H1 (cell line): ENCODE measurements around the gene MFAP1. TPM values are rescaled to one million over a fixed set of nuclear protein-coding genes. Genes with fewer than 3 reads are reported as not detected.

Experiments used
- CHD2 ChIP-seq: IDR thresholded peaks from 2 replicates; pipeline ENCODE4 v1.6.1; 2012; ENCODE audit warnings: low read length, improper control_type of control experiment
- CTBP2 ChIP-seq: IDR thresholded peaks from 2 replicates; pipeline ENCODE4 v1.7.0; 2011; ENCODE audit warnings: borderline replicate concordance, mild to moderate bottlenecking, moderate library complexity, mixed read lengths, low read length; ENCODE audit not compliant: insufficient read depth, insufficient read length
- E2F6 ChIP-seq: IDR thresholded peaks from 2 replicates; pipeline ENCODE4 v1.6.1; 2012; ENCODE audit warnings: inconsistent platforms
- EGR1 ChIP-seq: IDR thresholded peaks from 2 replicates; pipeline ENCODE4 v1.6.1; 2011; ENCODE audit warnings: low read depth, low read length, borderline replicate concordance
- EP300 ChIP-seq, 2 experiments: IDR thresholded peaks; 1 replicate in 1 of 2; 2 replicates in 1 of 2; pipeline ENCODE4 v1.6.1; 2011 to 2012; ENCODE audit warnings: low read depth in 2 of 2, low read length in 2 of 2, mild to moderate bottlenecking in 2 of 2, borderline replicate concordance in 1 of 2, inconsistent platforms in 1 of 2, moderate library complexity in 1 of 2
- GABPA ChIP-seq: IDR thresholded peaks from 2 replicates; pipeline ENCODE4 v1.6.1; 2011; ENCODE audit warnings: mild to moderate bottlenecking, low read length, moderate library complexity, borderline replicate concordance; ENCODE audit not compliant: insufficient read depth
- KDM1A ChIP-seq: fragments of 200-600, 300-600 bp; sonication (generic); IDR thresholded peaks from 2 replicates; pipeline ENCODE4 v1.7.1; 2016; ENCODE audit warnings: mild to moderate bottlenecking, low read length, borderline replicate concordance
- NANOG ChIP-seq: IDR thresholded peaks from 2 replicates; pipeline ENCODE4 v1.6.1; 2011; ENCODE audit warnings: low read length, low read depth, mild to moderate bottlenecking, inconsistent platforms; ENCODE audit not compliant: insufficient read depth, poor library complexity, severe bottlenecking
- NRF1 ChIP-seq: IDR thresholded peaks from 2 replicates; pipeline ENCODE4 v1.6.1; 2011; ENCODE audit warnings: mild to moderate bottlenecking, low read depth, low read length, improper control_type of control experiment
- PHF8 ChIP-seq: fragments of 200-600 bp; sonication (generic); conservative IDR thresholded peaks from 2 replicates; pipeline ENCODE4 v1.7.1; 2012; ENCODE audit warnings: low read depth, mild to moderate bottlenecking, inconsistent platforms, low read length, moderate library complexity
- POU5F1 ChIP-seq: IDR thresholded peaks from 2 replicates; pipeline ENCODE4 v1.6.1; 2011; ENCODE audit warnings: low read depth, mild to moderate bottlenecking, low read length, moderate library complexity
- RFX5 ChIP-seq: IDR thresholded peaks from 2 replicates; pipeline ENCODE4 v1.6.1; 2011; ENCODE audit warnings: low read depth, low read length, improper control_type of control experiment, borderline replicate concordance
- RXRA ChIP-seq: IDR thresholded peaks from 2 replicates; pipeline ENCODE4 v1.6.1; 2011; ENCODE audit warnings: low read depth, mild to moderate bottlenecking, low read length, moderate library complexity; ENCODE audit not compliant: insufficient read depth
- SIN3A ChIP-seq, 2 experiments: IDR thresholded peaks in 1 of 2; conservative IDR thresholded peaks in 1 of 2; 2 replicates each; pipeline ENCODE4 v1.6.1; 2011 to 2012; ENCODE audit warnings: low read length in 2 of 2, improper control_type of control experiment in 1 of 2, low read depth in 1 of 2, mild to moderate bottlenecking in 1 of 2
- SIRT6 ChIP-seq: IDR thresholded peaks from one replicate; pipeline ENCODE4 v1.7.1; 2012; ENCODE audit warnings: low read length, inconsistent platforms
- SP4 ChIP-seq: IDR thresholded peaks from 2 replicates; pipeline ENCODE4 v1.6.1; 2012; ENCODE audit warnings: low read length, inconsistent platforms
- TAF7 ChIP-seq: optimal IDR thresholded peaks from 2 replicates; pipeline ENCODE3; 2011; ENCODE audit warnings: low read depth, mild to moderate bottlenecking, inconsistent platforms, low read length, moderate library complexity, borderline replicate concordance
- USF2 ChIP-seq: IDR thresholded peaks from 2 replicates; pipeline ENCODE4 v1.6.1; 2011; ENCODE audit warnings: low read length, improper control_type of control experiment
- YY1 ChIP-seq: IDR thresholded peaks from 2 replicates; pipeline ENCODE4 v1.6.1; 2011; ENCODE audit warnings: low read depth, mild to moderate bottlenecking, low read length
- polyA plus RNA-seq, 7 experiments: library from polyadenylated mRNA; depleted of rRNA in 3 of 7; stranded (reverse) in 5 of 7; unstranded in 2 of 7; fragments of >200 nt in 5 of 7; fragments of 200-250 nt in 2 of 7; gene quantifications; 1 replicate in 5 of 7; 2 replicates in 1 of 7; 4 replicates in 1 of 7; pipeline versions ENCODE4 v1.2.1 to v1.2.3, GENCODE V29; 2011 to 2013; ENCODE audit warnings: missing spikeins in 2 of 7, mixed read lengths in 2 of 7
- total RNA-seq: library from RNA; stranded (reverse); fragmentation: NEBNext Ultra II Directional; extraction: Animal tissue kit (Norgen Biotek cat#: 25700); gene quantifications from 2 replicates; pipeline ENCODE4 v1.2.1, GENCODE V29; 2021

Gene MFAP1
- total and polyA plus RNA-seq, 2 of the 8 experiments (the other 6 are each of a cell fraction or from before 2014, with no cell fraction given): 23.6 to 36.7 TPM

- TF ChIP-seq RXRA (no peak), TAF7 (peak; percentile 52), CHD2 (no peak), PHF8 (peak; percentile 87), GABPA (no peak), KDM1A (no peak), POU5F1 (no peak), EP300 (IDR thresholded peaks at IDR 0.05; ENCODE audit: borderline replicate concordance in 1 of 2, low read depth in 2 of 2, low read length in 2 of 2) (no peak), SIRT6 (no peak), NRF1 (peak; percentile 67), NANOG (no peak), YY1 (peak; percentile 80), USF2 (no peak), SIN3A (conservative IDR thresholded peaks at IDR 0.05 in 1 of 2, IDR thresholded peaks at IDR 0.05 in 1 of 2; ENCODE audit: low read depth in 1 of 2, low read length in 2 of 2) (peak; percentile 61 to 74; a peak in 3 of 4 replicates), E2F6 (peak; percentile 100), RFX5 (no peak), CTBP2 (no peak), EGR1 (no peak), SP4 (no peak)
These were observed at the start of gene MFAP1 (continued) for GRCh38 chr15:43824302-43825246.
